Activated T-cell treated with anti-CD3 and anti-CD28 coated beads, Interleukin-2, amount 50 U/mL, for 72 hours (primary cell): ENCODE results near the gene MRPL4. TPM values are rescaled to one million over a fixed set of nuclear protein-coding genes. Genes with fewer than 3 reads are reported as not detected.
"Not testable (repeated sequence)": the region's sequence is repeated elsewhere in the genome, so short reads cannot be mapped to it uniquely, and the experiment has no call there.

Experiments used
- ATAC-seq, 2 donors: fragments of 150-1000 bp; cut with Tn5 transposase; replicated peaks in 1 of 2; 2 replicates each; pipeline ENCODE4 v1.10.0; 2021; ENCODE audit warnings: moderate library complexity in 2 of 2, mild to moderate bottlenecking in 1 of 2
- DNase-seq, 2 donors: peaks; one replicate each; pipeline ENCODE4 v3.0.0; 2021 to 2022; ENCODE audit warnings: mixed read lengths in 1 of 2
- H3K27ac Mint-ChIP-seq: one replicate; pipeline ENCODE4 v1.8.0; 2022; ENCODE audit warnings: mild to moderate bottlenecking, moderate library complexity, mixed read lengths
- H3K27me3 Mint-ChIP-seq: one replicate; pipeline ENCODE4 v1.8.0; 2022; ENCODE audit warnings: low read depth, mixed read lengths
- H3K36me3 Mint-ChIP-seq, 2 donors: one replicate each; pipeline ENCODE4 v1.8.0; 2022; ENCODE audit warnings: mixed read lengths in 2 of 2, mild to moderate bottlenecking in 1 of 2; ENCODE audit not compliant: insufficient read depth in 2 of 2
- H3K4me1 Mint-ChIP-seq: one replicate; pipeline ENCODE4 v1.8.0; 2022; ENCODE audit warnings: low read depth, mixed read lengths
- H3K4me3 Mint-ChIP-seq, 2 donors: one replicate each; pipeline ENCODE4 v1.8.0; 2022; ENCODE audit warnings: mild to moderate bottlenecking in 2 of 2, mixed read lengths in 2 of 2, moderate library complexity in 2 of 2
- H3K9me3 Mint-ChIP-seq, 2 donors: one replicate each; pipeline ENCODE4 v1.8.0; 2022; ENCODE audit warnings: mixed read lengths in 2 of 2
- total RNA-seq, 2 donors: library from RNA; stranded (reverse); gene quantifications; one replicate each; pipeline ENCODE4 v1.2.3, GENCODE V29; 2022

The MRPL4 gene
- total RNA-seq, 2 donors from 2014 or later: 83.2 to 93.6 TPM

GRCh38 chr19:10277795-10278589 is 26.0 kb downstream of the MRPL4 start:
- no peak for ATAC-seq
- no peak for DNase-seq
- H3K36me3 Mint-ChIP-seq: peaks cover 15 to 17% of the 10 kb centered on the region in 2 donors
- H3K27ac Mint-ChIP-seq: peak overlapping the region; percentile 51
- H3K27me3 Mint-ChIP-seq: no peaks in the 10 kb centered on the region
- no peaks in the 10 kb centered on the region for H3K9me3 Mint-ChIP-seq
- no peak overlapping the region for H3K4me3 Mint-ChIP-seq
- H3K4me1 Mint-ChIP-seq: peaks cover 34% of the 10 kb centered on the region

- Mint-ChIP-seq H3K4me1 (peaks cover 31% of the 10 kb centered on the region), H3K27me3 (no peaks in the 10 kb centered on the region), H3K9me3 (no peaks in the 10 kb centered on the region), H3K36me3 (peaks cover 14 to 18% of the 10 kb centered on the region in 2 donors), H3K27ac (peak overlapping the region; percentile 13), H3K4me3 (no peak overlapping the region)
- DNase-seq (no peak), ATAC-seq (no peak)
These were observed 26.9 kb downstream of the MRPL4 start for GRCh38 chr19:10278935-10279334.

GRCh38 chr19:10279737-10280442 is 27.9 kb downstream of the MRPL4 start:
- no peaks in the 10 kb centered on the region for H3K27me3 Mint-ChIP-seq
- H3K27ac Mint-ChIP-seq: peak overlapping the region; percentile 9
- ATAC-seq (no peak), DNase-seq (no peak)
- peaks cover 28% of the 10 kb centered on the region for H3K4me1 Mint-ChIP-seq
- H3K9me3 Mint-ChIP-seq: no peaks in the 10 kb centered on the region
- H3K4me3 Mint-ChIP-seq: no peak overlapping the region
- peaks cover 9 to 18% of the 10 kb centered on the region in 2 donors for H3K36me3 Mint-ChIP-seq

- H3K27ac Mint-ChIP-seq, H3K4me3 Mint-ChIP-seq, ATAC-seq, H3K27me3 Mint-ChIP-seq, H3K9me3 Mint-ChIP-seq, DNase-seq: not testable (repeated sequence)
- peaks cover 9 to 22% of the 10 kb centered on the region in 2 donors for H3K36me3 Mint-ChIP-seq
- peaks cover 40% of the 10 kb centered on the region for H3K4me1 Mint-ChIP-seq
These were observed 30.0 kb downstream of the MRPL4 start for GRCh38 chr19:10282043-10282442.

GRCh38 chr19:10283301-10284064 is 31.5 kb downstream of the MRPL4 start:
- no peaks in the 10 kb centered on the region for H3K9me3 Mint-ChIP-seq
- H3K27me3 Mint-ChIP-seq: peaks cover 10% of the 10 kb centered on the region
- no peak overlapping the region for H3K4me3 Mint-ChIP-seq
- no peak for ATAC-seq
- H3K27ac Mint-ChIP-seq: no peak overlapping the region
- DNase-seq: no peak
- peaks cover 6 to 18% of the 10 kb centered on the region in 2 donors for H3K36me3 Mint-ChIP-seq
- peaks cover 40% of the 10 kb centered on the region for H3K4me1 Mint-ChIP-seq

GRCh38 chr19:10284065-10284959 is 32.3 kb downstream of the MRPL4 start:
- H3K27ac Mint-ChIP-seq: no peak overlapping the region
- DNase-seq (no peak), ATAC-seq (no peak)
- peaks cover 44% of the 10 kb centered on the region for H3K4me1 Mint-ChIP-seq
- peaks cover 3 to 20% of the 10 kb centered on the region in 2 donors for H3K36me3 Mint-ChIP-seq
- H3K4me3 Mint-ChIP-seq: no peak overlapping the region
- peaks cover 16% of the 10 kb centered on the region for H3K27me3 Mint-ChIP-seq
- no peaks in the 10 kb centered on the region for H3K9me3 Mint-ChIP-seq

- ATAC-seq (no peak), DNase-seq (no peak)
- Mint-ChIP-seq H3K27ac (no peak overlapping the region), H3K9me3 (no peaks in the 10 kb centered on the region), H3K4me3 (no peak overlapping the region), H3K4me1 (peaks cover 43% of the 10 kb centered on the region), H3K27me3 (peaks cover 17% of the 10 kb centered on the region), H3K36me3 (peaks cover 1 to 16% of the 10 kb centered on the region in 2 donors)
These were observed 32.9 kb downstream of the MRPL4 start for GRCh38 chr19:10284960-10285278.

- DNase-seq: no peak
- Mint-ChIP-seq H3K9me3 (no peaks in the 10 kb centered on the region), H3K36me3 (peaks cover 0 to 15% of the 10 kb centered on the region in 2 donors), H3K27ac (no peak overlapping the region), H3K4me1 (peaks cover 45% of the 10 kb centered on the region), H3K4me3 (no peak overlapping the region), H3K27me3 (peaks cover 21% of the 10 kb centered on the region)
- no peak for ATAC-seq
These were observed 33.4 kb downstream of the MRPL4 start for GRCh38 chr19:10285393-10285792.

- Mint-ChIP-seq H3K36me3 (peaks cover 0 to 11% of the 10 kb centered on the region in 2 donors), H3K4me1 (peaks cover 61% of the 10 kb centered on the region), H3K27me3 (peaks cover 38% of the 10 kb centered on the region), H3K27ac (no peak within 1 kb of the TSS), H3K9me3 (no peaks in the 10 kb centered on the region), H3K4me3 (peak within 1 kb of the TSS; percentile 52 to 71)
- ATAC-seq: no peak
- peak; percentile 42 to 47 for DNase-seq
These were observed 35.1 kb downstream of the MRPL4 start, which contains the start of gene ICAM4 for GRCh38 chr19:10286803-10287737. ICAM4 (plus strand) TSS chr19:10286955; CDS start chr19:10287013, 58 bp downstream.

- DNase-seq (peak; percentile 56 to 63), ATAC-seq (peak; percentile 18 to 20)
- Mint-ChIP-seq H3K27me3 (peaks cover 55% of the 10 kb centered on the region), H3K4me3 (peak overlapping the region; percentile 83 to 91), H3K27ac (no peak overlapping the region), H3K9me3 (no peaks in the 10 kb centered on the region), H3K4me1 (peaks cover 76% of the 10 kb centered on the region), H3K36me3 (peaks cover 0 to 8% of the 10 kb centered on the region in 2 donors)
These were observed 36.7 kb downstream of the MRPL4 start for GRCh38 chr19:10288662-10289166.

- no peak overlapping the region for H3K27ac Mint-ChIP-seq
- peaks cover 76% of the 10 kb centered on the region for H3K4me1 Mint-ChIP-seq
- H3K4me3 Mint-ChIP-seq: peak overlapping the region; percentile 83 to 91
- DNase-seq (peak; percentile 77 to 81), ATAC-seq (peak; percentile 48 to 57)
- peaks cover 0 to 6% of the 10 kb centered on the region in 2 donors for H3K36me3 Mint-ChIP-seq
- no peaks in the 10 kb centered on the region for H3K9me3 Mint-ChIP-seq
- H3K27me3 Mint-ChIP-seq: peaks cover 60% of the 10 kb centered on the region
These were observed 37.3 kb downstream of the MRPL4 start for GRCh38 chr19:10289167-10289835.
